ENCODE data around the gene LRRIQ3. TPM values are rescaled to one million over a fixed set of nuclear protein-coding genes. Genes with fewer than 3 reads are reported as not detected.
A peak's percentile ranks its signal among the peaks of the same experiment; 100 is the strongest.

Gene LRRIQ3
- total and polyA plus RNA-seq, 4 donors: 0.65 to 2.0 (median 1.2) TPM

DNA sequence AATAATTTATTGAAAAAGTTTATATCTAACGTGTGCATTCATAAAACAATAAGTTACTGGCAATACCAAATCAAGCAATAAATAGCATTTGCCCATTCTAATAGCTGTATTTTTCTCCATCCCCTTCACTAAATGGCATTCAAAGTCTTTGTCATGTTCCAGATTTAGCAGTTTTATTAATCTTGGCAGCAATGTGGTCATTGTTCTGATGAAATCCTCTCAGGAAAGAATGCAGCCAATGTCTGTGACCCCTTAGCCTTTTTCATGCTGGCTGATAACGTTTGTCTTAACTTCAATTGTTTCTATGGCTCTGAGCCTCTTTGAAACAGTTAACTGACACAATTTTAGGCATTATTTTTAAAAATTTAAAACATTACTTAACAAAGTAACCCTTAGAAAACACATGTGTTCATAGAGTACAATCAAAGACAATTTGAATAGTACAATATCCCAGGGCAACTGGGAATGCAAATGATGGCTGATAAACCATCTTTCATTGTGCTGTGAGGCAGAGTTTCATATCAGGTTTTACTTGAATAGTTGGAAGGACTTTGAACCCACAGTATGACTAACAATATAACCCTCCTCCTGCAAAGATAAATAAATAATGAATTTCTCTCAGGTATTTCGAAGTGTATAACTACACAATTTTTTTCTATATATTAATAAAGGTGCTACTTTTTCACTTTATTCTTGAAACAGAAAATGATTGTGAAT, 217.5 kb downstream of the LRRIQ3 start:
- H3K4me1 ChIP-seq (ENCODE audit: control insufficient read depth in 5 of 5, insufficient read depth in 5 of 5, low read length in 5 of 5): no peaks in the 10 kb centered on the region
- DNase-seq (peak in 2 of 3 donors; percentile 4), ATAC-seq (ENCODE audit: insufficient read depth, low FRiP score) (no peak)
- H3K4me3 ChIP-seq: no peak overlapping the region
- H3K36me3 ChIP-seq (ENCODE audit: control insufficient read depth in 4 of 4, insufficient read depth in 4 of 4, low read length in 4 of 4): no peaks in the 10 kb centered on the region
- H3K9ac ChIP-seq (ENCODE audit: insufficient read depth in 1 of 2, low read length in 2 of 2): no peak overlapping the region
- 49 to 60% methylated on average over 3 of the region's 3 CpGs for WGBS, 2 donors
- H3K27ac ChIP-seq (ENCODE audit: low read depth in 1 of 2, low read length in 1 of 2): no peak overlapping the region
- no peaks in the 10 kb centered on the region for H3K9me3 ChIP-seq (ENCODE audit: control insufficient read depth in 4 of 4, insufficient read depth in 3 of 4, low read length in 3 of 4)
- TF ChIP-seq CTCF (IDR thresholded peaks at IDR 0.05; ENCODE audit: control extremely low read depth, extremely low read depth): no peak
- H3K27me3 ChIP-seq (ENCODE audit: control insufficient read depth in 3 of 3, insufficient read depth in 3 of 3, low read length in 2 of 3): no peaks in the 10 kb centered on the region

DNA sequence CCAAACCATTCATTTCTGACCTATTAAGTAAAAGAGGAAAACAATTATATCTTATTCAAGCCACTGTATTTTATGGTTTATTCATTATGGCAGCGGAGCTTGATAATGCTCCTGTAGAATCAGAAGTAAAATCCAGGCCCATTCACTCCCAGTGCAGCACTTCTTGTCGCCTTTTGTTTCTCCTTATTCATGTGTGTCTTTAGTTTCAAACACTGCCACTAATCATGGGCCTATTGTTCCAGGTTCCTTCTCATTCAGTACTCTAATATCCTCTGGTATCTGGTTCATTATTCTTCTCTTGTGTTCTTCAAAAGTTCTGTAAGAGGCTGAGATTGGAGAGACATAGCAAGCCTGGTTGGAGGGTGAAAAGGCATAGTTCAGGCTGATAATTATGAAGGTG, 218.3 kb downstream of the LRRIQ3 start:
- H3K36me3 ChIP-seq (ENCODE audit: control insufficient read depth in 4 of 4, insufficient read depth in 4 of 4, low read length in 4 of 4): no peaks in the 10 kb centered on the region
- no peaks in the 10 kb centered on the region for H3K9me3 ChIP-seq (ENCODE audit: control insufficient read depth in 4 of 4, insufficient read depth in 3 of 4, low read length in 3 of 4)
- no peaks in the 10 kb centered on the region for H3K4me1 ChIP-seq (ENCODE audit: control insufficient read depth in 5 of 5, insufficient read depth in 5 of 5, low read length in 5 of 5)
- no peak overlapping the region for H3K27ac ChIP-seq (ENCODE audit: low read depth in 1 of 2, low read length in 1 of 2)
- H3K4me3 ChIP-seq: no peak overlapping the region
- H3K9ac ChIP-seq (ENCODE audit: insufficient read depth in 1 of 2, low read length in 2 of 2): no peak overlapping the region
- H3K27me3 ChIP-seq (ENCODE audit: control insufficient read depth in 3 of 3, insufficient read depth in 3 of 3, low read length in 2 of 3): no peaks in the 10 kb centered on the region
- ATAC-seq (ENCODE audit: insufficient read depth, low FRiP score): no peak
- no peak for TF ChIP-seq CTCF (IDR thresholded peaks at IDR 0.05; ENCODE audit: control extremely low read depth, extremely low read depth)
- WGBS, 2 donors: 79 to 92% methylated on average over 2 of the region's 2 CpGs
- DNase-seq: no peak

GRCh38 chr1:73978964-73979363, 219.0 kb downstream of the LRRIQ3 start:
- no peak overlapping the region for H3K4me3 ChIP-seq
- no peak overlapping the region for H3K9ac ChIP-seq (ENCODE audit: insufficient read depth in 1 of 2, low read length in 2 of 2)
- ATAC-seq (ENCODE audit: insufficient read depth, low FRiP score): no peak
- no peaks in the 10 kb centered on the region for H3K27me3 ChIP-seq (ENCODE audit: control insufficient read depth in 3 of 3, insufficient read depth in 3 of 3, low read length in 2 of 3)
- DNase-seq: no peak
- 94 to 96% methylated on average over 1 of the region's 1 CpG for WGBS, 2 donors
- no peaks in the 10 kb centered on the region for H3K9me3 ChIP-seq (ENCODE audit: control insufficient read depth in 4 of 4, insufficient read depth in 3 of 4, low read length in 3 of 4)
- no peaks in the 10 kb centered on the region for H3K4me1 ChIP-seq (ENCODE audit: control insufficient read depth in 5 of 5, insufficient read depth in 5 of 5, low read length in 5 of 5)
- H3K27ac ChIP-seq (ENCODE audit: low read depth in 1 of 2, low read length in 1 of 2): no peak overlapping the region
- no peak for TF ChIP-seq CTCF (IDR thresholded peaks at IDR 0.05; ENCODE audit: control extremely low read depth, extremely low read depth)
- H3K36me3 ChIP-seq (ENCODE audit: control insufficient read depth in 4 of 4, insufficient read depth in 4 of 4, low read length in 4 of 4): no peaks in the 10 kb centered on the region

Other genes with a start within 250 kb of the LRRIQ3 start
- 10 to 100 TPM; 21.0 to 26.5 TPM for gene FPGT, start 66 bp upstream of the LRRIQ3 start, total RNA-seq
- 1 to 10 TPM; 5.8 to 9.2 TPM for gene FPGT, start 66 bp upstream of the LRRIQ3 start, polyA plus RNA-seq
- not detected for gene TNNI3K, start 37.2 kb upstream of the LRRIQ3 start, total RNA-seq
- gene TNNI3K, start 37.2 kb upstream of the LRRIQ3 start, polyA plus RNA-seq: 1 to 10 TPM in 1 of 2 donors, under 1 TPM in 1; 0.41 to 1.4 TPM